OCI-LY3 (cell line): ENCODE measurements around the gene DLX1.

Source experiments
- H2AFZ ChIP-seq: fragments of 200-600, 300-600 bp; shearing (Covaris generic); 2 replicates; pipeline ENCODE4 v1.6.0; 2014; ENCODE audit warnings: antibody characterized with exemption, low read depth, low read length
- H3K27ac ChIP-seq: fragments of 200-600, 300-600 bp; sonication (generic); 2 replicates; pipeline ENCODE4 v1.5.1; 2014; ENCODE audit warnings: mild to moderate bottlenecking, low read length, moderate library complexity, mixed read lengths
- H3K27me3 ChIP-seq: fragments of 200-600, 300-600 bp; sonication (generic); 2 replicates; pipeline ENCODE4 v1.6.1; 2014; ENCODE audit warnings: low read depth, low read length, mixed read lengths
- H3K36me3 ChIP-seq: fragments of 200-600, 300-600 bp; sonication (generic); replicated peaks from 2 replicates; pipeline ENCODE3; 2014; ENCODE audit warnings: low read depth, low read length, mixed read lengths
- H3K4me1 ChIP-seq: fragments of 300-600, 200-600 bp; sonication (generic); 2 replicates; pipeline ENCODE4 v1.6.1; 2014; ENCODE audit warnings: low read length, mixed read lengths
- H3K4me2 ChIP-seq: fragments of 200-600, 300-600 bp; sonication (generic); 2 replicates; pipeline ENCODE4 v1.6.1; 2014; ENCODE audit warnings: low read length, mixed read lengths
- H3K4me3 ChIP-seq: fragments of 300-600, 200-600 bp; sonication (generic); 2 replicates; pipeline ENCODE4 v1.5.1; 2014; ENCODE audit warnings: antibody characterized with exemption, mild to moderate bottlenecking, low read length, moderate library complexity
- H3K79me2 ChIP-seq: fragments of 300-600, 200-600 bp; shearing (Covaris generic); 2 replicates; pipeline ENCODE4 v1.6.1; 2014; ENCODE audit warnings: mild to moderate bottlenecking, low read length, mixed read lengths
- H3K9ac ChIP-seq: fragments of 300-600, 200-600 bp; shearing (Covaris generic); 2 replicates; pipeline ENCODE4 v1.6.0; 2014; ENCODE audit warnings: mild to moderate bottlenecking, low read length, moderate library complexity
- H3K9me3 ChIP-seq: fragments of 200-600, 300-600 bp; shearing (Covaris generic); 2 replicates; pipeline ENCODE4 v1.6.1; 2014; ENCODE audit warnings: low read length, mixed read lengths; ENCODE audit not compliant: insufficient read depth
- H4K20me1 ChIP-seq: fragments of 200-600, 300-600 bp; sonication (generic); 2 replicates; pipeline ENCODE4 v1.6.1; 2016; ENCODE audit warnings: low read length, mixed read lengths; ENCODE audit not compliant: insufficient read depth
- EZH2phosphoT487 ChIP-seq: fragments of 200-600 bp; shearing (Covaris generic); IDR thresholded peaks from 2 replicates; pipeline ENCODE4 v1.6.1; 2018; ENCODE audit warnings: antibody characterized with exemption, mixed run types, low read depth
- TF ChIP-seq, protein P1 (sequence below): fragments of 200-600, 300-600 bp; sonication (generic); IDR thresholded peaks from 2 replicates; pipeline ENCODE4 v1.5.1; 2014; ENCODE audit warnings: antibody characterized with exemption, low read length, low read depth

The DLX1 gene

DNA sequence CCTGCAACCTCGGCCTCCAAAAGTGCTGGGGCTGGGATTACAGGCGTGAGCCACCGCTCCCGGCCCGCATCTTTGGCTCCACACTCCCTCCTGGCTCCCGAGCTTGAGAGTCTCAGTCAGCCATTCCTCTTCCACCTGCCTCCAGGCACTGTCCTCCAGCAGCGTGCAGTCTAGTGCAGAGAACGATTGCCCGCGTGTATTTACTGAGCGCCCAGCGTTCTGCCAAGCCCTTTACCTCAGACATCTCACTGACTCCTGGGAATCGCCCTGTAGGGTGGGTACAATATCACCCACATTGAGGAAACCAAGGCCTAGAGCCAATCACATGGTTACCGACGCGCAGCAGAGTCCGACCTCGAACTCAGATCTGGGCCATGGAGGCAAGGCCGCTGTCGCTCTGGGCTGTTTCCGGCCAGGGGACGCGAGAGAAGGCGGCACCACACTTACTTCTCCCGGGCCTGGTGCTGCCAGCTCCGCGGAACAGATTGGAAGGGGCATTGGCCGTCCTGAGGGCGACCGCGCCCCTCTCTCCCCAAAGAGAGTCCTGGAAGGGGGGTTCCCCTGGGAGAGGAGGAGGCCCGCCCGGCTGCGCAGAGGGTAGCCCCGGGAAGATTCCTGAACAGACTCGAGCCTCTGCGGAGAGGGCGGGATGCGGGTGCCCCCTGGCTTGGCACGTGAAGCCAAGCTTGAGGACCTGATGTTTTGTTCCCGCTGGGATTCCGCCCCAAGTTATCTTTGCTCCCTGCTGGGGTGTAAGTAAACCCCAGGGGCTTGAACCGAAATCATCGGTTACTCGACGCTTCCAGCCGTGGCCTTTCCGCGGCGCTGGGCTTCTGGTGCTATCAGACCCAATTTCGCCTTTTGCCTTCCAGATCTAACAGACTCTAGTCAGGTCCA is 22.6 kb downstream of the DLX1 start:
- H3K27me3 ChIP-seq, result no peaks in the 10 kb centered on the region
- no peak overlapping the region for H3K4me2 ChIP-seq
- no peak for TF ChIP-seq EZH2phosphoT487
- TF ChIP-seq, protein P1, sequence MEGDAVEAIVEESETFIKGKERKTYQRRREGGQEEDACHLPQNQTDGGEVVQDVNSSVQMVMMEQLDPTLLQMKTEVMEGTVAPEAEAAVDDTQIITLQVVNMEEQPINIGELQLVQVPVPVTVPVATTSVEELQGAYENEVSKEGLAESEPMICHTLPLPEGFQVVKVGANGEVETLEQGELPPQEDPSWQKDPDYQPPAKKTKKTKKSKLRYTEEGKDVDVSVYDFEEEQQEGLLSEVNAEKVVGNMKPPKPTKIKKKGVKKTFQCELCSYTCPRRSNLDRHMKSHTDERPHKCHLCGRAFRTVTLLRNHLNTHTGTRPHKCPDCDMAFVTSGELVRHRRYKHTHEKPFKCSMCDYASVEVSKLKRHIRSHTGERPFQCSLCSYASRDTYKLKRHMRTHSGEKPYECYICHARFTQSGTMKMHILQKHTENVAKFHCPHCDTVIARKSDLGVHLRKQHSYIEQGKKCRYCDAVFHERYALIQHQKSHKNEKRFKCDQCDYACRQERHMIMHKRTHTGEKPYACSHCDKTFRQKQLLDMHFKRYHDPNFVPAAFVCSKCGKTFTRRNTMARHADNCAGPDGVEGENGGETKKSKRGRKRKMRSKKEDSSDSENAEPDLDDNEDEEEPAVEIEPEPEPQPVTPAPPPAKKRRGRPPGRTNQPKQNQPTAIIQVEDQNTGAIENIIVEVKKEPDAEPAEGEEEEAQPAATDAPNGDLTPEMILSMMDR, result no peak
- H3K4me1 ChIP-seq, result peaks cover 7% of the 10 kb centered on the region; the same call in 1 of the 2 replicates
- no peaks in the 10 kb centered on the region for H3K79me2 ChIP-seq
- H3K9ac ChIP-seq, result no peak overlapping the region
- no peak overlapping the region for H2AFZ ChIP-seq
- no peak overlapping the region for H3K27ac ChIP-seq
- H3K9me3 ChIP-seq, result no peaks in the 10 kb centered on the region
- no peaks in the 10 kb centered on the region for H3K36me3 ChIP-seq
- no peaks in the 10 kb centered on the region for H4K20me1 ChIP-seq
- no peak overlapping the region for H3K4me3 ChIP-seq

DNA sequence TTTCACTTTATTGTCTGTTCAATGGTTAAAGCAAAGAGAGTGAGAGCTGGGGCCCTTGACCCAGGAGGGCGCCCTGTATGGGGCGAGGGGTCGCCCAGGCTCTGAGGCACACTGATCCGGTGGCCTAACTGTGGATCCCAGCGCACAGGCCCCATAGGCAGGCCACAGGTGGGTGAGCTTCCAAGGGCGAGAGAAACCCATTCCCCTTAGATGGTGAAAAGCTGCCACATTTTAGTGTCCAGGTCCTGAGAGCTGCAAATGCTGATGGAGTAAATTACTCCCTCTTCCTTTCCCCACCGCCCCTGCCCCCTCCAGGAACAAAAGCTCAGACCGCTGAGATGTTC is 23.3 kb downstream of the DLX1 start:
- Histone ChIP-seq H4K20me1 (no peaks in the 10 kb centered on the region), H3K9ac (no peak overlapping the region), H3K79me2 (no peaks in the 10 kb centered on the region), H3K27me3 (no peaks in the 10 kb centered on the region), H3K4me2 (no peak overlapping the region), H3K27ac (no peak overlapping the region), H3K36me3 (no peaks in the 10 kb centered on the region), H3K4me3 (no peak overlapping the region), H3K9me3 (no peaks in the 10 kb centered on the region), H2AFZ (no peak overlapping the region), H3K4me1 (peaks cover 7% of the 10 kb centered on the region; the same call in 1 of the 2 replicates)
- TF ChIP-seq, protein P1, result no peak
- TF ChIP-seq EZH2phosphoT487, result no peak

DNA sequence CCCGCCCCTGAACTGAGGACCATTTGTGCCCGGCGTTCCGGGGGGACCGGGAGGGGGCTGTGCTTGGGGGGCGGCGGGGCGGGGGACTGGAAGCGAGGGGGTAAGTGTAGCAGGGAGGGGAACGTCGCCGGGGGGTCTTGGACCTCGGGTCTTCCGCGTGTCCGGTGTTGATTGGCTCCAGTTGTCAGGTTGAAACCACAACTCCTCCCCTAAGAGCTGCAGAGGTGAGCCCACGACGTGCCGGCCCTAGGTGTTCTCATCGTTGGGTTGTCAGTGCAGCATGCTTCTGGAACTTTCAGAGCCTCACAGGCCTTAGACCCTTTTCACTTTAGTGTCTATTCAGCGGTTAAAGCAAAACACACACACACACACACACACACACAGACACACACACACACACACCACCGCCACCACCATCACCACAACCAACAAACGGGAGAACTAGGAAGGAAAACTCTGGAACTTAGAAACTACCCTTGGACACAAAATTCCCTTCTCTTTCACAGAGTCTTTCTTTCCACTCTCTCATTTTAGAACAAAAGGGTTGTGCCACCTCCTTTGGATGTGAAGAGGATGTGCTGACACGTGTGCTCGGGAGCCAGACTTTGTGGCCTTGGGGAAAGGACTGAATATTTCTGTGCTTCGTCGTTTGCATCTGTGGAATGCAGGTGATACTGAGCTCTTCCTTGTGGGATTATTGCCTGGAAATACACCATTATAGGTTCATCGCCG is 24.1 kb downstream of the DLX1 start:
- peaks cover 3% of the 10 kb centered on the region; the same call in 1 of the 2 replicates for H3K4me1 ChIP-seq
- H4K20me1 ChIP-seq, result no peaks in the 10 kb centered on the region
- no peak overlapping the region for H3K9ac ChIP-seq
- no peak for TF ChIP-seq EZH2phosphoT487
- TF ChIP-seq, protein P1, result no peak
- H2AFZ ChIP-seq, result no peak overlapping the region
- no peak overlapping the region for H3K27ac ChIP-seq
- no peaks in the 10 kb centered on the region for H3K27me3 ChIP-seq
- H3K79me2 ChIP-seq, result no peaks in the 10 kb centered on the region
- H3K4me2 ChIP-seq, result no peak overlapping the region
- H3K4me3 ChIP-seq, result no peak overlapping the region
- no peaks in the 10 kb centered on the region for H3K36me3 ChIP-seq
- no peaks in the 10 kb centered on the region for H3K9me3 ChIP-seq
